IMR-90 (cell line): ENCODE measurements around the gene RPGR. TPM values are rescaled to one million over a fixed set of nuclear protein-coding genes. Genes with fewer than 3 reads are reported as not detected.

Experiments
- ATAC-seq: fragments of 200-7000 bp; cut with Tn5 transposase; 2 replicates; pipeline ENCODE4 v1.9.1; 2020; ENCODE audit warnings: low read depth, mild to moderate bottlenecking, moderate library complexity
- BruUV-seq: library from RNA; stranded (reverse); fragments of 400-500 nt; replicated peaks from 2 replicates; lab custom pipeline; 2021; lab: Mats Ljungman, UMichigan
- CTCF ChIA-PET: fragments of 300-600 bp; formaldehyde crosslinking; extraction: SDS; loops from one replicate; lab custom pipeline; 2021; ENCODE audit warnings: antibody characterized with exemption; lab: Yijun Ruan, JAX
- POLR2A ChIA-PET: fragments of 300-600 bp; sonication (Branson Sonifier 250); formaldehyde crosslinking; loops from one replicate; lab custom pipeline; 2022; ENCODE audit warnings: antibody characterized with exemption; ENCODE audit not compliant: unreplicated experiment; lab: Charles Lee
- DNase-seq: peaks from one replicate; pipeline ENCODE4 v3.0.0; 2013
- H2AFZ ChIP-seq: replicated peaks from 2 replicates; pipeline ENCODE3; 2013; ENCODE audit warnings: low read length, mild to moderate bottlenecking; ENCODE audit not compliant: poor library complexity
- H2AK5ac ChIP-seq: 2 replicates; pipeline ENCODE4 v1.6.1; 2013; ENCODE audit warnings: low read depth, low read length, inconsistent platforms
- H2AK9ac ChIP-seq: replicated peaks from 2 replicates; pipeline ENCODE3; 2013; ENCODE audit warnings: mild to moderate bottlenecking, low read depth, low read length, moderate library complexity; ENCODE audit not compliant: poor library complexity
- H2BK120ac ChIP-seq: 2 replicates; pipeline ENCODE4 v1.6.1; 2013; ENCODE audit warnings: low read depth, low read length, inconsistent platforms
- H2BK15ac ChIP-seq: 3 replicates; pipeline ENCODE4 v1.6.1; 2013; ENCODE audit warnings: low read depth, low read length, inconsistent platforms
- H2BK20ac ChIP-seq: 2 replicates; pipeline ENCODE4 v1.6.1; 2013; ENCODE audit warnings: low read depth, mild to moderate bottlenecking, inconsistent platforms, low read length, moderate library complexity
- H2BK5ac ChIP-seq: 2 replicates; pipeline ENCODE4 v1.6.1; 2013; ENCODE audit warnings: mild to moderate bottlenecking, low read depth, low read length, inconsistent platforms; ENCODE audit not compliant: poor library complexity, severe bottlenecking
- H3K14ac ChIP-seq: replicated peaks from 2 replicates; pipeline ENCODE4 v1.6.1; 2013; ENCODE audit warnings: low read depth, low read length, inconsistent platforms
- H3K18ac ChIP-seq: 2 replicates; pipeline ENCODE4 v1.6.1; 2013; ENCODE audit warnings: low read depth, low read length, control low read depth
- H3K23ac ChIP-seq: 2 replicates; pipeline ENCODE4 v1.6.1; 2013; ENCODE audit warnings: low read depth, low read length, inconsistent platforms
- H3K27ac ChIP-seq: 2 replicates; pipeline ENCODE4 v1.5.1; 2013; ENCODE audit warnings: mild to moderate bottlenecking, control low read depth, low read length; ENCODE audit not compliant: insufficient read depth
- H3K27me3 ChIP-seq: 2 replicates; pipeline ENCODE4 v1.6.1; 2013; ENCODE audit warnings: low read length; ENCODE audit not compliant: control insufficient read depth, insufficient read depth
- H3K36me3 ChIP-seq: 2 replicates; pipeline ENCODE4 v1.6.1; 2013; ENCODE audit warnings: low read length, mixed read lengths; ENCODE audit not compliant: control insufficient read depth, insufficient read depth
- H3K4ac ChIP-seq: 2 replicates; pipeline ENCODE4 v1.6.1; 2013; ENCODE audit warnings: low read depth, low read length, inconsistent platforms
- H3K4me1 ChIP-seq: 2 replicates; pipeline ENCODE4 v1.6.1; 2013; ENCODE audit warnings: low read length, mixed read lengths; ENCODE audit not compliant: control insufficient read depth, insufficient read depth
- H3K4me2 ChIP-seq: 2 replicates; pipeline ENCODE4 v1.6.1; 2013; ENCODE audit warnings: low read depth, mild to moderate bottlenecking, control low read depth, low read length, moderate library complexity
- H3K4me3 ChIP-seq: 2 replicates; pipeline ENCODE4 v1.5.1; 2013; ENCODE audit warnings: low read depth, mild to moderate bottlenecking, control low read depth, low read length, moderate library complexity; ENCODE audit not compliant: insufficient read depth
- H3K56ac ChIP-seq: 2 replicates; pipeline ENCODE4 v1.6.1; 2013; ENCODE audit warnings: low read length, inconsistent platforms; ENCODE audit not compliant: insufficient read depth; ENCODE audit errors: extremely low read depth
- H3K79me1 ChIP-seq, 2 experiments: 2 replicates each; pipeline ENCODE4 v1.6.1; 2013; ENCODE audit warnings: low read length in 2 of 2, inconsistent platforms in 1 of 2, low read depth in 1 of 2
- H3K9ac ChIP-seq: 2 replicates; pipeline ENCODE4 v1.6.1; 2013; ENCODE audit warnings: low read depth, low read length, control low read depth
- H3K9me1 ChIP-seq: 2 replicates; pipeline ENCODE4 v1.6.1; 2013; ENCODE audit warnings: low read length, inconsistent platforms; ENCODE audit not compliant: insufficient read depth
- H3K9me3 ChIP-seq: 2 replicates; pipeline ENCODE4 v1.6.1; 2013; ENCODE audit warnings: low read length; ENCODE audit not compliant: control insufficient read depth, insufficient read depth
- H4K20me1 ChIP-seq: 2 replicates; pipeline ENCODE4 v1.6.1; 2013; ENCODE audit warnings: low read length, inconsistent platforms; ENCODE audit not compliant: insufficient read depth
- H4K5ac ChIP-seq: 2 replicates; pipeline ENCODE4 v1.6.1; 2013; ENCODE audit warnings: mild to moderate bottlenecking, low read depth, low read length, control low read depth
- H4K8ac ChIP-seq, 2 experiments: 2 replicates each; pipeline ENCODE4 v1.6.1; 2013; ENCODE audit warnings: low read depth in 2 of 2, low read length in 2 of 2, control low read depth in 1 of 2, inconsistent platforms in 1 of 2
- H4K91ac ChIP-seq: 2 replicates; pipeline ENCODE4 v1.6.1; 2013; ENCODE audit warnings: low read depth, low read length, inconsistent platforms; ENCODE audit not compliant: insufficient read depth
- FOS ChIP-seq: fragments of 150-350 bp; IDR thresholded peaks from 2 replicates; pipeline ENCODE4 v1.6.1; 2016; ENCODE audit warnings: low read depth, low read length
- POLR2A ChIP-seq: IDR thresholded peaks from 2 replicates; pipeline ENCODE4 v1.6.1; 2012; ENCODE audit warnings: mild to moderate bottlenecking, low read depth, low read length
- WGBS, 2 experiments: methylation state at CpG; one replicate each; pipeline versions ENCODE4 v1.1.5 to v1.1.7; 2013; ENCODE audit warnings: missing lambda C conversion rate in 2 of 2; ENCODE audit not compliant: insufficient read length in 1 of 2; ENCODE audit errors: extremely low coverage in 2 of 2; 5-methylcytosine and 5-hydroxymethylcytosine counted together
- dilution Hi-C: fragments of 300-500 bp; cut with HindIII; formaldehyde crosslinking; loops from one replicate; pipeline ENCODE4 v1.14.3; 2018; ENCODE audit warnings: low sequenced_read_pairs; ENCODE audit not compliant: unreplicated experiment
- in situ Hi-C: fragments of 300-500 bp; cut with MboI; formaldehyde crosslinking; loops from 3 replicates; pipeline ENCODE4 v1.14.3; 2019; ENCODE audit warnings: low sequenced_read_pairs, inconsistent platforms, mixed read lengths
- intact Hi-C: fragments of 100-400 bp; cut with micrococcal nuclease; formaldehyde crosslinking; loops from 2 replicates; pipeline ENCODE4 v1.10.0; 2022
- polyA plus RNA-seq, 3 experiments: library from polyadenylated mRNA; depleted of rRNA; stranded (reverse); fragments of >200 nt; gene quantifications; 2 replicates each; pipeline ENCODE4 v1.2.3, GENCODE V29; 2012; ENCODE audit warnings: low replicate concordance in 1 of 3
- total RNA-seq: library from RNA; depleted of rRNA; stranded (reverse); fragments of >200 nt; gene quantifications from 2 replicates; pipeline ENCODE4 v1.2.3, GENCODE V29; 2012

Gene RPGR
- total and polyA plus RNA-seq, 2 of the 4 experiments (the other 2 are of a cell fraction), result 2.2 to 3.8 TPM

- Histone ChIP-seq H3K9me3 (no peaks in the 10 kb centered on the region), H3K56ac (no peak overlapping the region), H3K9me1 (no peaks in the 10 kb centered on the region), H3K4me3 (no peak overlapping the region), H4K5ac (no peak overlapping the region), H3K14ac (no peak overlapping the region), H4K20me1 (no peaks in the 10 kb centered on the region), H3K23ac (no peak overlapping the region), H2AK5ac (no peak overlapping the region), H2BK5ac (peak overlapping the region; percentile 54), H2AK9ac (no peak overlapping the region), H4K8ac (peak overlapping the region in 1 of 2 experiments; percentile 57; a peak in 1 of 4 replicates), H2BK15ac (no peak overlapping the region; the same call in 2 of the 3 replicates), H3K18ac (no peak overlapping the region), H2AFZ (no peak overlapping the region), H3K27me3 (no peaks in the 10 kb centered on the region), H2BK120ac (peak overlapping the region; percentile 73; the same call in 1 of the 2 replicates), H3K4ac (peak overlapping the region; percentile 43; the same call in 1 of the 2 replicates), H3K27ac (peak overlapping the region; percentile 13; the same call in 1 of the 2 replicates), H2BK20ac (no peak overlapping the region), H3K9ac (no peak overlapping the region), H4K91ac (no peak overlapping the region), H3K79me1 (no peaks in the 10 kb centered on the region), H3K4me2 (peak overlapping the region; percentile 15; the same call in 1 of the 2 replicates), H3K36me3 (no peaks in the 10 kb centered on the region), H3K4me1 (peaks cover 2% of the 10 kb centered on the region)
- ChIA-PET CTCF (no interaction called here), POLR2A (no interaction called here)
- no TSS peak for BruUV-seq
- peak; percentile 65 for ATAC-seq
- peak; percentile 84 for DNase-seq
- WGBS, 2 experiments, result no CpG with 5 or more reads among the region's 4 CpGs
- TF ChIP-seq POLR2A (no peak), FOS (0 out of 2 replicates have a peak, but pooled peaks have one; percentile 13)
- in situ Hi-C loops, result no loop called here
- dilution Hi-C loops, result no loop called here
- intact Hi-C loops, result no loop called here
These were observed 14.9 kb downstream of the RPGR start for GRCh38 chrX:38312436-38312835.
